Stimulated activated naive CD8-positive, alpha-beta T cell treated with anti-CD3 and anti-CD28 coated beads, Interleukin-15, Interleukin-2, amounts not matched to agents 100 ng/mL and 50 ng/mL, for 24 hours (primary cell): ENCODE results near the gene SRPX2.

Source experiments
- H3K27ac Mint-ChIP-seq: one replicate; pipeline ENCODE4 v1.8.0; 2021; ENCODE audit warnings: mild to moderate bottlenecking, mixed read lengths
- H3K27me3 Mint-ChIP-seq: one replicate; pipeline ENCODE4 v1.8.0; 2021; ENCODE audit warnings: mixed read lengths
- H3K36me3 Mint-ChIP-seq: one replicate; pipeline ENCODE4 v1.8.0; 2021; ENCODE audit warnings: low read depth, mixed read lengths
- H3K4me1 Mint-ChIP-seq: one replicate; pipeline ENCODE4 v1.8.0; 2021; ENCODE audit warnings: low read depth, mixed read lengths
- H3K4me3 Mint-ChIP-seq: one replicate; pipeline ENCODE4 v1.8.0; 2021; ENCODE audit warnings: mild to moderate bottlenecking, mixed read lengths
- H3K9me3 Mint-ChIP-seq: one replicate; pipeline ENCODE4 v1.8.0; 2021; ENCODE audit warnings: mixed read lengths

Gene SRPX2

GRCh38 chrX:100673397-100673953 is 29.5 kb downstream of the SRPX2 start:
- Mint-ChIP-seq H3K27ac (no peak overlapping the region), H3K9me3 (no peaks in the 10 kb centered on the region), H3K4me1 (peaks cover 8% of the 10 kb centered on the region), H3K4me3 (no peak overlapping the region), H3K27me3 (no peaks in the 10 kb centered on the region), H3K36me3 (no peaks in the 10 kb centered on the region)

GRCh38 chrX:100674705-100675104 is 30.7 kb downstream of the SRPX2 start:
- Mint-ChIP-seq H3K4me3 (no peak overlapping the region), H3K27me3 (no peaks in the 10 kb centered on the region), H3K27ac (no peak overlapping the region), H3K9me3 (no peaks in the 10 kb centered on the region), H3K36me3 (no peaks in the 10 kb centered on the region), H3K4me1 (peaks cover 8% of the 10 kb centered on the region)

GRCh38 chrX:100677611-100678181 is 33.7 kb downstream of the SRPX2 start:
- Mint-ChIP-seq H3K9me3 (no peaks in the 10 kb centered on the region), H3K27ac (no peak overlapping the region), H3K4me3 (no peak overlapping the region), H3K4me1 (peaks cover 8% of the 10 kb centered on the region), H3K36me3 (no peaks in the 10 kb centered on the region), H3K27me3 (no peaks in the 10 kb centered on the region)

GRCh38 chrX:100680756-100681155 is 36.8 kb downstream of the SRPX2 start:
- Mint-ChIP-seq H3K27ac (no peak overlapping the region), H3K9me3 (no peaks in the 10 kb centered on the region), H3K4me1 (peaks cover under 1% of the 10 kb centered on the region), H3K27me3 (peaks cover 3% of the 10 kb centered on the region), H3K4me3 (no peak overlapping the region), H3K36me3 (no peaks in the 10 kb centered on the region)

GRCh38 chrX:100681599-100681998 is 37.6 kb downstream of the SRPX2 start:
- H3K36me3 Mint-ChIP-seq: no peaks in the 10 kb centered on the region
- H3K4me3 Mint-ChIP-seq: no peak overlapping the region
- H3K4me1 Mint-ChIP-seq: peaks cover 5% of the 10 kb centered on the region
- no peak overlapping the region for H3K27ac Mint-ChIP-seq
- H3K9me3 Mint-ChIP-seq: no peaks in the 10 kb centered on the region
- H3K27me3 Mint-ChIP-seq: peaks cover 3% of the 10 kb centered on the region

GRCh38 chrX:100682939-100683338 is 38.9 kb downstream of the SRPX2 start:
- H3K9me3 Mint-ChIP-seq: no peaks in the 10 kb centered on the region
- H3K4me1 Mint-ChIP-seq: peaks cover 18% of the 10 kb centered on the region
- H3K4me3 Mint-ChIP-seq: no peak overlapping the region
- no peaks in the 10 kb centered on the region for H3K36me3 Mint-ChIP-seq
- no peak overlapping the region for H3K27ac Mint-ChIP-seq
- H3K27me3 Mint-ChIP-seq: peaks cover 3% of the 10 kb centered on the region

GRCh38 chrX:100685284-100685996 is 41.4 kb downstream of the SRPX2 start:
- H3K36me3 Mint-ChIP-seq: no peaks in the 10 kb centered on the region
- no peak overlapping the region for H3K4me3 Mint-ChIP-seq
- H3K4me1 Mint-ChIP-seq: peaks cover 21% of the 10 kb centered on the region
- H3K9me3 Mint-ChIP-seq: no peaks in the 10 kb centered on the region
- H3K27me3 Mint-ChIP-seq: peaks cover 6% of the 10 kb centered on the region
- no peak overlapping the region for H3K27ac Mint-ChIP-seq

GRCh38 chrX:100685997-100686305 is 42.0 kb downstream of the SRPX2 start:
- Mint-ChIP-seq H3K36me3 (no peaks in the 10 kb centered on the region), H3K4me3 (no peak overlapping the region), H3K4me1 (peaks cover 21% of the 10 kb centered on the region), H3K27me3 (peaks cover 6% of the 10 kb centered on the region), H3K9me3 (no peaks in the 10 kb centered on the region), H3K27ac (no peak overlapping the region)

GRCh38 chrX:100687128-100687527 is 43.1 kb downstream of the SRPX2 start:
- Mint-ChIP-seq H3K4me3 (no peak overlapping the region), H3K27ac (no peak overlapping the region), H3K36me3 (no peaks in the 10 kb centered on the region), H3K9me3 (no peaks in the 10 kb centered on the region), H3K4me1 (peaks cover 21% of the 10 kb centered on the region), H3K27me3 (peaks cover 10% of the 10 kb centered on the region)

GRCh38 chrX:100687546-100687945 is 43.5 kb downstream of the SRPX2 start:
- H3K27me3 Mint-ChIP-seq: peaks cover 13% of the 10 kb centered on the region
- no peak overlapping the region for H3K27ac Mint-ChIP-seq

GRCh38 chrX:100695302-100695701 is 51.3 kb downstream of the SRPX2 start:
- H3K36me3 Mint-ChIP-seq: no peaks in the 10 kb centered on the region
- no peaks in the 10 kb centered on the region for H3K9me3 Mint-ChIP-seq
- H3K4me1 Mint-ChIP-seq: peaks cover 14% of the 10 kb centered on the region
- peaks cover 33% of the 10 kb centered on the region for H3K27me3 Mint-ChIP-seq
- H3K27ac Mint-ChIP-seq: no peak overlapping the region
- no peak overlapping the region for H3K4me3 Mint-ChIP-seq

More at GRCh38 chrX:100687546-100687945, 43.5 kb downstream of the SRPX2 start:
- Mint-ChIP-seq H3K9me3 (no peaks in the 10 kb centered on the region), H3K4me1 (peaks cover 21% of the 10 kb centered on the region), H3K4me3 (no peak overlapping the region), H3K36me3 (no peaks in the 10 kb centered on the region)

- H3K4me3 Mint-ChIP-seq: no peak overlapping the region
- no peaks in the 10 kb centered on the region for H3K36me3 Mint-ChIP-seq
- H3K9me3 Mint-ChIP-seq: no peaks in the 10 kb centered on the region
- H3K4me1 Mint-ChIP-seq: peaks cover 14% of the 10 kb centered on the region
- H3K27me3 Mint-ChIP-seq: peaks cover 33% of the 10 kb centered on the region
- H3K27ac Mint-ChIP-seq: no peak overlapping the region
Measured at GRCh38 chrX:100695991-100696390, 52.0 kb downstream of the SRPX2 start.

- no peak overlapping the region for H3K4me3 Mint-ChIP-seq
- no peak overlapping the region for H3K27ac Mint-ChIP-seq
- no peaks in the 10 kb centered on the region for H3K9me3 Mint-ChIP-seq
- H3K36me3 Mint-ChIP-seq: no peaks in the 10 kb centered on the region
- peaks cover 14% of the 10 kb centered on the region for H3K4me1 Mint-ChIP-seq
- H3K27me3 Mint-ChIP-seq: peaks cover 31% of the 10 kb centered on the region
Measured at GRCh38 chrX:100696699-100697351, 52.8 kb downstream of the SRPX2 start.

- Mint-ChIP-seq H3K36me3 (no peaks in the 10 kb centered on the region), H3K9me3 (no peaks in the 10 kb centered on the region), H3K27ac (no peak overlapping the region), H3K4me3 (no peak overlapping the region), H3K4me1 (peaks cover 14% of the 10 kb centered on the region), H3K27me3 (peaks cover 22% of the 10 kb centered on the region)
Measured at GRCh38 chrX:100698551-100698950, 54.6 kb downstream of the SRPX2 start.

- Mint-ChIP-seq H3K27me3 (peaks cover 20% of the 10 kb centered on the region), H3K9me3 (no peaks in the 10 kb centered on the region), H3K27ac (no peak overlapping the region), H3K4me1 (peaks cover 6% of the 10 kb centered on the region), H3K36me3 (no peaks in the 10 kb centered on the region), H3K4me3 (no peak overlapping the region)
Measured at GRCh38 chrX:100700809-100701208, 56.8 kb downstream of the SRPX2 start.
